Gastroesophageal sphincter (tissue), 4 donors: ENCODE measurements around the gene PNPLA1. TPM values are rescaled to one million over a fixed set of nuclear protein-coding genes. Genes with fewer than 3 reads are reported as not detected.

Source experiments
- ATAC-seq: fragments of 150-250 bp; one replicate; pipeline ENCODE4 v1.9.1; 2016; ENCODE audit warnings: mild to moderate bottlenecking, moderate library complexity
- H3K27ac ChIP-seq, 4 donors: fragments of 200-600 bp; sonication (generic) in 3 of 4; 1 replicate in 3 of 4; 2 replicates in 1 of 4; pipeline ENCODE4 v1.5.1; 2016 to 2019
- H3K27me3 ChIP-seq: fragments of 200-600 bp; sonication (generic); one replicate; pipeline ENCODE4 v1.5.1; 2019
- H3K36me3 ChIP-seq, 2 donors: fragments of 200-600 bp; sonication (generic); one replicate each; pipeline ENCODE4 v1.5.1; 2019; ENCODE audit warnings: control low read depth in 1 of 2
- H3K4me1 ChIP-seq, 3 donors: fragments of 200-600 bp; sonication (generic); 1 replicate in 2 of 3; 2 replicates in 1 of 3; pipeline ENCODE4 v1.5.1; 2016 to 2019; ENCODE audit warnings: control low read depth in 2 of 3
- H3K4me3 ChIP-seq, 2 donors: fragments of 200-600 bp; sonication (generic); one replicate each; pipeline ENCODE4 v1.5.1; 2019; ENCODE audit warnings: mild to moderate bottlenecking in 1 of 2, moderate library complexity in 1 of 2
- H3K9me3 ChIP-seq, 3 donors: fragments of 200-600 bp; sonication (generic); one replicate each; pipeline ENCODE4 v1.5.1; 2017 to 2019; ENCODE audit warnings: control low read depth in 2 of 3
- CTCF ChIP-seq, 4 experiments: fragments of 200-600 bp in 2 of 4; fragments of 450-650 bp in 2 of 4; sonication (generic) in 1 of 4; IDR thresholded peaks; one replicate each; pipeline ENCODE4 v1.5.1; 2017 to 2019; ENCODE audit warnings: antibody characterized with exemption in 4 of 4, mild to moderate bottlenecking in 2 of 4, moderate library complexity in 2 of 4
- EP300 ChIP-seq: sonication (generic); formaldehyde crosslinking; IDR thresholded peaks from one replicate; pipeline ENCODE4 v1.6.1; 2017; ENCODE audit warnings: antibody characterized with exemption, mild to moderate bottlenecking
- POLR2A ChIP-seq, 2 donors: fragments of 450-650 bp; IDR thresholded peaks; one replicate each; pipeline ENCODE4 v1.6.1; 2017; ENCODE audit warnings: antibody characterized with exemption in 2 of 2, mild to moderate bottlenecking in 2 of 2, moderate library complexity in 1 of 2
- POLR2AphosphoS5 ChIP-seq: sonication (generic); formaldehyde crosslinking; IDR thresholded peaks from one replicate; pipeline ENCODE4 v1.6.1; 2017; ENCODE audit warnings: antibody characterized with exemption
- WGBS, 2 donors: methylation state at CpG; one replicate each; pipeline ENCODE4 v1.1.5; 2018; ENCODE audit warnings: low coverage in 1 of 2; 5-methylcytosine and 5-hydroxymethylcytosine counted together
- total RNA-seq, 4 donors: library from RNA; depleted of rRNA; stranded (reverse); fragments of >200 nt; gene quantifications; one replicate each; pipeline ENCODE4 v1.1.0, GENCODE V29; 2016

The PNPLA1 gene
- total RNA-seq, 4 donors from 2014 or later, result not detected

- no peak for TF ChIP-seq CTCF (IDR thresholded peaks at IDR 0.05)
- TF ChIP-seq POLR2A (IDR thresholded peaks at IDR 0.05), result no peak
- no peak for TF ChIP-seq POLR2AphosphoS5
- TF ChIP-seq EP300, result no peak
- Histone ChIP-seq H3K4me3 (no peak overlapping the region), H3K4me1 (peaks cover 0 to 5% (median 0%) of the 10 kb centered on the region in 3 donors), H3K9me3 (no peaks in the 10 kb centered on the region), H3K27ac (no peak overlapping the region), H3K27me3 (no peaks in the 10 kb centered on the region), H3K36me3 (no peaks in the 10 kb centered on the region)
- WGBS, 2 donors, result 94 to 95% methylated on average over 3 of the region's 4 CpGs
- ATAC-seq, result no peak
Observed at GRCh38 chr6:36347621-36348020, 77.8 kb downstream of the PNPLA1 start.

GRCh38 chr6:36349240-36349639, 79.4 kb downstream of the PNPLA1 start:
- TF ChIP-seq CTCF (IDR thresholded peaks at IDR 0.05), result no peak
- no peak for TF ChIP-seq EP300
- TF ChIP-seq POLR2AphosphoS5, result no peak
- TF ChIP-seq POLR2A (IDR thresholded peaks at IDR 0.05), result no peak
- H3K36me3 ChIP-seq, result no peaks in the 10 kb centered on the region
- no peaks in the 10 kb centered on the region for H3K9me3 ChIP-seq
- H3K4me1 ChIP-seq, result peaks cover 0 to 5% (median 0%) of the 10 kb centered on the region in 3 donors
- H3K4me3 ChIP-seq, result no peak overlapping the region
- 81 to 84% methylated on average over 5 to 6 of the region's 6 CpGs for WGBS, 2 donors
- no peak overlapping the region for H3K27ac ChIP-seq
- ATAC-seq, result no peak
- no peaks in the 10 kb centered on the region for H3K27me3 ChIP-seq

- no peaks in the 10 kb centered on the region for H3K27me3 ChIP-seq
- 76% methylated on average over 4 of the region's 4 CpGs; no CpG with 5 or more reads in 1 of the 2 donors for WGBS, 2 donors
- H3K9me3 ChIP-seq, result no peaks in the 10 kb centered on the region
- H3K4me1 ChIP-seq, result peaks cover 0 to 5% (median 0%) of the 10 kb centered on the region in 3 donors
- no peak for ATAC-seq
- no peak overlapping the region for H3K27ac ChIP-seq
- no peaks in the 10 kb centered on the region for H3K36me3 ChIP-seq
- no peak overlapping the region for H3K4me3 ChIP-seq
- TF ChIP-seq EP300 (no peak), CTCF (IDR thresholded peaks at IDR 0.05) (no peak), POLR2AphosphoS5 (no peak), POLR2A (IDR thresholded peaks at IDR 0.05) (no peak)
Observed at GRCh38 chr6:36350082-36350481, 80.2 kb downstream of the PNPLA1 start.

GRCh38 chr6:36350681-36351571, 81.1 kb downstream of the PNPLA1 start:
- H3K27me3 ChIP-seq, result peaks cover 4% of the 10 kb centered on the region
- 51% methylated on average over 13 of the region's 15 CpGs; no CpG with 5 or more reads in 1 of the 2 donors for WGBS, 2 donors
- TF ChIP-seq CTCF (IDR thresholded peaks at IDR 0.05), result no peak
- peak; percentile 16 for TF ChIP-seq POLR2AphosphoS5
- H3K27ac ChIP-seq, result no peak overlapping the region
- no peak overlapping the region for H3K4me3 ChIP-seq
- peak; percentile 25 for ATAC-seq
- H3K4me1 ChIP-seq, result peaks cover 0 to 5% (median 0%) of the 10 kb centered on the region in 3 donors
- no peaks in the 10 kb centered on the region for H3K36me3 ChIP-seq
- H3K9me3 ChIP-seq, result no peaks in the 10 kb centered on the region
